GM19099 (cell line): ENCODE data around the gene C12orf43.

Experiments
- POLR2A ChIP-seq: IDR thresholded peaks from 3 replicates; pipeline ENCODE4 v1.6.1; 2011; ENCODE audit warnings: low read depth; ENCODE audit not compliant: insufficient read length; ENCODE audit errors: extremely low read depth

The C12orf43 gene

DNA sequence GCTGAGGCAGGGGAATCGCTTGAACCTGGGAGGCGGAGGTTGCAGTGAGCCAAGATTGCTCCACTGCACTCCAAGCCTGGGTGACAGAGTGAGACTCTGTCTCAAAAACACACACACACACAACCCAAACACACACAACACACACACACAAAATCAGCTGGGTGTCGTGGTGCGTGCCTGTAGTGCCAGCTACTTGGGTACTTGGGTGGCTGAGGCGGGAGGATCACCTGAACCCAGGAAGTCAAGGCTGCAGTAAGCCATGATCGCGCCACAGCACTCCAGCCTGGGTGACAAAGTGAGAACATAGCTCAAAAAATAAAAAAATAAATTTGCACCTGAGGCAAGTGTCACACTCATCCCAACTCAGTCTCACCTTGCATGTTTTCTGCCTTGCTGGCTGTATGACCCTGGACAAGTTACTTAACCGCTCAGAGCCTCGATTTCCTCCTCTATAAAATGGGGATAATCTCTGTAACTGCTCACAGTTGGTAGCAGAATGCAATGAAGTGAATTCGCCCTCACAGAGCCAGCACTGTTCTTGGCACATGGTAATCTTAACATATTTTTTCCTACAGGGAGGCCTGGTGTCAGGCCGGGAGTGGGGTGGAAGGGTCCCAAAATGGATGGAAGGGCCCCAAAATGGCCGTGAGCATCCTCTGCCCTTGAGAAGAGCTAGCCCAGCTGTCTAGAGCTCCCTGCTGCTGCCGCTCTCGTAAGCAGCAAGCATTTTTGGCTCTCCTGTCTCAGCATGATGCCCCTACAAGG, 38.6 kb downstream of the C12orf43 start:
- no peak for TF ChIP-seq POLR2A

DNA sequence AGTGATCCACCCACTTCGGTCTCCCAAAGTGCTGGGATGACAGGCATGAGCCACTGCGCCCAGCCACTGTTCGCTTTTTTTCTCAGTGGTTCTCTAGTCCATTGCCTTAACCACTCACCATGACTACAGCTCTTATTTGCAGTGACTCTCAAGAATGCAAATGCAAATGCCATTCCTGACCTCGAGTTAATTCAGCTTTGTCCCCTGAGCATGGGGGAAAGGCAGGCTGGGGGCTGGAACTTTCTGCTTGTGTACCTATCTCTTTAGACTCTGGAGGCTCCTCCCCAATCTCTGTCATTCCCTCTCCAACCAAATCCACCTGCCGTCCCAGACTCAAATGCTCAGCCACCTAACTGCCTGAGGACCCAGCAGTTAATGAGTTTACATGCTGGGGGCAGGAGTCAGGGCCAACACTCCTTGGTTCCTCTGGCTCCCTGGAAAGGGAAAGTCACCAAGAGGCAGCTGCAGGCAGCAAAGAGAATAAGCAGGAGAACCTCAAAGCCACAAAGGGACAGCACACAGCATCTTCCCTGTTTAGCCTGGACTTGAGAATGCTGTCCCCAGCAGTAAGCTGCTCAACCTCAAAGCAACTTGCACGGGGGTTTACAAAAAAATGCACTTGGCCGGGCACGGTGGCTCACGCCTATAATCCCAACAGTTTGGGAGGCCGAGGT, 43.3 kb downstream of the C12orf43 start:
- TF ChIP-seq POLR2A, result no peak

DNA sequence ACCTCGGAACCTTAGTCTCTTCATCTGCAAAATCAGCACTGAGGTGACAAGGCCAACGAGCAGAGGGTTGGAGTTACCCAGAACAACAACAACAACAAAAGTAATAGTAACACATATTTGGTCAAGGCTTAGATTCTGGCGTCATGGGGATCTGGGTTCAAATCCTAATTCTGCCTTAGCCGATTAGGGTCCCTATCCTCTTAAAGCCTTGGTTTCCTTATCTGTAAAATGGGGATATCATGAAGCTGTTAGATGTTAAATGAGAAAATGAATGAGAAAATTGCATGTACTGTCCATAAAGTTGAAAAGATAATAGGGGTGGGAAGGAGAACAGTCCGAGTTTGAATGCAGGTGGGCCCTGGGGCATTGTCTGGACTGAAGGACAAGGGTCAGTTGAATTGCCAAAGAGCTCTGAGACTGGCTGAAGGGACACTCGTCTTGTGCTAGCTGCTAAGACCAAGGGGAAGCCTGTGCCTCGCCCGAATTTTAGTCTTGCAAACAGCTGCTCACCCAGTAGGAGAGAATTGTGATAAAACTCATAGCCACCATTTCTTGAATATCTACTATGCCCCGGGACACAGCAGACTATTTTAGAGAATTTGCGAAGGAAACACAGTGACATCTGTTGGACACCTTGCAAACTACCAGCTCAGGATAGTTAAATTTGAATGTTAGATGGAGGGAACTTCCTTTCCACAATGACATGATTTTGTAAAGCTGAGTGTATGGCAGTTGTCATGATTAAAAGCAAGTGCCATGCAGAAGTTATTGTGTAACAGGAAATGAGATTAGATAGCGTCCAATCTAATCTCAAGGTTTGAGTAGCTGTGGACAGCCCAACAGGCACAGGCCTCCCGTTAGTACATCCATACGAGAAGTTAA, 44.7 kb downstream of the C12orf43 start:
- no peak for TF ChIP-seq POLR2A

DNA sequence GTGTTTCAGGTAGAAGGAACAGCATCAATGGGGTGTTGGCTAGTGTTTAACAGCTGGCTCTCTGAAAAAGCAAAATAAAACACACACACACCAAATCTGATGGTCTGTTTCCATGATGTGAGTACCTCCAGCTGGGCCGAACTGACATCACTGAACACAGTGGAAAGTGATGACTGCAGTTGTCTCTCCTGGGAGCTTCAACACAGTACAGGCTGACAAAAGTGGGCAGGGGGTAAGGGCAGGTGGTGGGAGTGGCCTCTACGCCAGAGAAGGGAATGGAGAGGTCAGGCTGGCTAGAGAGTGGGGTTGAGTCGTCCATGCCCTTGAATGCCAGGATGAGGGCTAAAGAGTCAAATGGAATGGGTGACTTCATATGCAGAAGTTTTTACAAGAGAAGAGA, 46.0 kb downstream of the C12orf43 start:
- TF ChIP-seq POLR2A, result no peak

DNA sequence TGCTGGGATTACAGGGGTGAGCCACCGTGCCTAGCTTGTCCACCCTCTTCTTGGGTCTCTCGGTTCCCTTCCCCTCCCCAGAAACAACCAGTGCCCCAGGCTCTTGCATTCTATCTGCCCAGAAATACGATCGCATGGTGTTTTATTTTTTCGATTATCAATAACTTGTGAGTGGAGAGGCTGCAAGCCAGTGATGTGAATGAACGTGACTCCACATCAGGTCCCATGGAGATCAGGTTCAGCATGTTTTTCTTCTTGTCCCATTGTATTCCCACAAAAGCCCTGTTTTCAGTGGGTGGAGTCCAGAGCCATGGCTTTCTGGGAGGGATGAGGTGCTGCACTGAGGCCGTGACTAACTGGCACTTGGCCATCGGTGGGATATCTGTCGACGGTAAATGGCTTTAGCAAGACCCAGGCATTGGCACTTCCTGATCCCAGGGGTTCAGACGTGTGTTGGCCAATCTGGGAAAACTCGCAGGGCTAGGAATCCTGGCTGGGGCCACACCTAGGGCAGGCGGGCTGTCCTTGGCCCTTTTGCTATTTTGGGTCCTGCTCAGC, 50.7 kb downstream of the C12orf43 start:
- no peak for TF ChIP-seq POLR2A

DNA sequence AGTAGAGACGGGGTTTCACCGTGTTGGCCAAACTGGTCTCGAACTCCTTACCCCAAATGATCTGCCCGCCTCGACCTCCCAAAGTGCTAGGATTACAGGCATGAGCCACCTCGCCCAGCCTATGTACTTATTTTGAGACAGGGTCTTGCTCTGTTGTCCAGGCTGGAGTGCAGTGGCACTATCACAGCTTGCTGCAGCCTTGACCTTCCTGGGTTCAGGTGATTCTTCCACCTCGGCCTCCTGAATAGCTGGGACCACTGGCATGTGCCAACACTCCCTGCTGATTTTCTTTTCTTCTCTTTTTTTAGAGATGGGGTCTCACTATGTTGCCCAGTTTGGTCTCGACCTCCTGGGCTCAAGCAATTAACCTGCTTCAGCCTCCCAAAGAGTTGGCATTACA, 52.0 kb downstream of the C12orf43 start:
- no peak for TF ChIP-seq POLR2A

DNA sequence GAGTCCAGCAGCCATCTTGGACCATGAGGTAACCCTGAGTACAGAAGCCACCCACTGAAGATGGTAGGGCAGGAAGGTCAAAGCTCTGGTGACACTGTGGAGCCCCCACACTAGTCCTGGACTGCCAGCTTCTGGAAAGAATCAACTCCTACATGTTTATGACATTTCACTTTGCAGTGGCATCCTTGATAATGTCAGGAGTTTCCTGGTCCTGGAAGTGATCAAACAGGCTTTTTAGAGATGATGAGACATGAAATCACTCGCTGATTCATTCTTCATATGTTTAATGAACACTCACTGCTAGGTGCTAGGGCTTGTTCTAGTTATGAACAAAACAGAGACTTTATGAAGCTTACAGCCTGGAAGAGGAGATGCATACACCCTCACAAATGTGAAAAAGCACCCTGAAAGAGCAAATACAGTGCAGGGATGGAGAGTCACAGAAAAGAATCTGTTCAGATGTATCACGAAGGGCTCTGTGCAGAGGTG, 53.7 kb downstream of the C12orf43 start:
- TF ChIP-seq POLR2A, result no peak

DNA sequence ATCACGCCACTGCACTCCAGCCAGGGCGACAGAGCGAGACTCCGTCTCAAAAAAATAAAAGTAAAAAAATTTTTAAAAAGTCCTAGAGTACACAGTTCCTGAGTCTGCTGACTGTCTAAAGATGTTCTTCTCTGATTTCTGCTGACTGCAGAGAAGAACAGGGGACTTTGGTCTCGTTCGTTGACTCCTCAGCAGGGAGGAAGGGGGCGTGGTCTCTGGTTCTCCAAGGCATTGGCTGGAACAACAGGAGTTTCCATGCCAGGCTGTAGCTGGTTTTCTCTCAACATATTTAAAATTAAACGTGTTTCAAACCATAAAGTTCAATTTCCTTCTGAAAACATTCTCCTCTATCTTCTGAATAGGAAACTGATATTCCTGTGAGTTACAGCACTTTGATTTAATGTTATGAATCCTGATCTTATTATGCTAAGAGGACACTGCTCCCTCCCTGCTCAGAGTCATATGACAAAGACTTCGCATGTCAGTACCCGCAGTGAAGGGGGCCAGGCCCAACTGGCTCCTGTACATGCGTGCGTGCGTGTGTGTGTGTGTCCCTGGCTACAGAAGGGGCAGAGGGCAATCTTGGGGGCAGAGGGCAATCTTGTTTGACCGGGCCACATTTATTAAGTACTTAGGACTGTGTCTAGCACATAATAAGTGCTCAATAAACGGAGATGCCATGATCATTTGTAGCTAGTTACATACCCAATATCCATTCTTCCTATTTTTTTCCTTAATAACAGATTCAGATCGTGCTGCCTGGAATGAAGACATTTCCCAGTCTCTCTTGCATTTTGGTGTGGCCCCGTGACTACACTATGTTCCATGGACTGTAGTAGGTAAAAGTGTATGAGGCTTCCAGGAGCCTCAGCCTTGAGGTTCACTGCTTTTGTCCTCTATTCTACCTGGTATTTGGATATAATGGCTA, 54.4 kb downstream of the C12orf43 start:
- no peak for TF ChIP-seq POLR2A

DNA sequence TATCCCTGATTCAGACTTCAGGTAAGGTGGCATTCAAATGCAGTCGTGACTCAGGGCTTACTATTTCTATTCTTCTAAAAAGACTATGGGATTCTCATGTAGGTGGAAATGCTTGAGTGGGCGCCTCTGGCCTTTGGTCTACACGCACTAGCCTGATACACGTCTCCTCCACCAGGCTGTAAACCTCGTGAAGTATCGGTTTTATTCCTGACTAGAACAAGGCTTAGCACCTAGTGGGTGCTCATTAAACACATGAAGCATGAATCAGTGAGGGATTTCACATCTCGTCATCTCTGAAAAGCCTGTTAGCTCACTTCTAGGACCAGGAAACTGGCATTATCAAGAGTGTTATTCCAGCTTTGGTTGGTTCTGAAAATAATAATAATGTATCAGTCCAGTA, 55.6 kb downstream of the C12orf43 start:
- no peak for TF ChIP-seq POLR2A

DNA sequence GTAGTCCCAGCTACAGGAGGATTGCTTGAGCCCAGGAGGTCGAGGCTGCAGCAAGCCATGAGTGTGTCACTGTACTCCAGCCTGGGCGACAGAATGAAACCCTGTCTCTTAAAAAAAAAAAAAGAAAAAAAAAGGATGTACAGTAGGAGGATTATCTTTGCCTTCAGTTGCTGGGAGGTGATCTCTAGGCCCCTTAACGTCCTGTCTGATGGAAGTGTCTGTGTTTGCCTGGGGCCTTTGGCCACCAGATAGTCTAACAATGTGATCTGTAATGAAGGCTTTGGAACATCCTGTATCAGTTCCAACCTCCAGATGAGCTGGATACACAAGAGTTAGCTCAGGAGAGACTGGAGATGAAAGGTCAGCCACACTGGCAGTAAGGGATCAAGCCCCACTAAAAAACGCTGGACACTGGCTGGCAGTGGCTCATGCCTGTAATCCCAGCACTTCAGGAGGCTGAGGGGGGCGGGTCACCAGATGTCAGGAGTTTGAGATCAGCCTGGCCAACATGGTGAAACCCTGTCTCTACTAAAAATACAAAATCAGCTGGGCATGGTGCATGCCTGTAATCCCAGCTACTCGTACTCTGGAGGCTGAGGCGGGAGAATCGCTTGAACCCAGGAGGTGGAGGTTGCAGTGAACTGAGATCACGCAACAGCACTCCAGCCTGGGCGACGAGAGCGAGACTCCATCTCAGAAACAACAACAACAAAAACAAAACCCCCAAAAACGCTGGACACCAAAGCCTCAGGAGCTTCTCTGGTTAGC, 57.0 kb downstream of the C12orf43 start:
- no peak for TF ChIP-seq POLR2A

DNA sequence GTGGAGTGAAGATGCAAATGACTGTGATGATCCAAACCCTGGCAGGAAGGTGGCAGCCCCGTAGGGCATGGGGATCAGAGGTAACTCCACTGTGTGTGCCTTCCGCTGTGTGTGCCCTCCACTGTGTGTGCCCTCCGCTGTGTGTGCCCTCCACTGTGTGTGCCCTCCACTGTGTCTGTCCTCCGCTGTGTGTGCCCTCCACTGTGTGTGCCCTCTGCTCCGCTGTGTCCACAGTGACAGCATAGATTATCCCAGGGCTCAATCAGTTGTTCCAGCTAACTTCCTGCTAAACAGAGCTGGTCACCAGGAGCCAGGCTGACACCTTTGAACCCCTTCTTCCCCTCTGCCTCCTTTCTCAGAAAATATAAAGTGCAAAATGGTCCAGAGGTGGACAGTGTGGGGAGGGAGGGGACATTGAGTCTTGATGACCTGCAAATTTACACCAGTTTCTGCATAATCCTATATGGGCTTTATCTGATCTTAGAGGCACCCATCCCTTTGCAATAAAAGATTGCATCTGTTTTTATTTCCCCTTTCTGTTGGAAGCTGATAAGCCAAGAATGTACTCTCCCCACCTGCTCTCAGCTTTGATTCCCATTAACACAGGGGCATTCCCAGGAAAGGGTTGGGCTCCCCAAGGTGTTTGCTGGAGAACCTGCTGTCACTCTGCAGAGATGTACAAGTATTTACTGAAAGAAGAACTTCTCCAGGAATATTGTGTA, 59.5 kb downstream of the C12orf43 start:
- no peak for TF ChIP-seq POLR2A

DNA sequence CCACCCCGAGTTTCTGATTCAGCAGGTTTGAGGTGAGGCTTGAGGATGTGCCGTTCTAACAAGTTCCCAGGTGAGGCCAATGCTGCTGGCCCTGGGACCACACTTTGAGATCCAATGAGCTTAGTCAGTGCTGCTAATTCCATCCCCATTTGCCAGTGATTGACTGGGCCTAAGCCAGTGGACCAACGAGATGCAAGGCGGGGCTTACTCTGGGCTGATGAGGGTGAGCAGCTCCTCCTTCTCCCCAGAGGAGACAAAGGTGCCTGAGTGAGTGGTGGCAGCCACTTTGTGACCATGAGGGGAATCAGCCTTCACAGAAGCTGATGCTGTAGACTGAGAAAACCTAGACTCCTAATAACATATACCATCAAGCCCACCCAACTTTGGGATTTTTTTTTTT, 61.1 kb downstream of the C12orf43 start:
- no peak for TF ChIP-seq POLR2A

DNA sequence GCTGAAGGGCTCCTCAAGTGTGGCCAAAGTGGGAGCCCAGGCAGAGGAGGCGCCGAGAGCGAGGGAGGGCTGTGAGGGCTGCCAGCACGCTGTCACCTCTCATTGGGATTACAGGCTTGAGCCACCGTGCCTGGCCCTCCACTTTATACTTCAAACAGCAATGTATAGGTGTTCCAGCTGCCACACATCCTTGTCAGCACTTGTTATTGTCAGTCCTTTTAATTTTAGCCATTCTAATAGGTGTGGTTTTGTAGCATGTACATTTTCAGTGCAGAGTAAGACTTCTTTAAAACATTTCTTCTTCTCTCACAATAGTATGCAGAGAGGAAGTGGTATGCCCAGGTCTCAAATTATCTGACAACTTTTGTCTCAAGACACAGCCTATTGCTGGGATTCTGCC, 65.5 kb downstream of the C12orf43 start:
- TF ChIP-seq POLR2A, result no peak
